PFSK-1 (cell line): ENCODE data around the gene SRY.

Experiments
- FOXP2 ChIP-seq: optimal IDR thresholded peaks from 2 replicates; pipeline ENCODE3; 2011; ENCODE audit warnings: borderline replicate concordance, control low read depth, inconsistent platforms; ENCODE audit not compliant: insufficient read depth; ENCODE audit errors: extremely low read length, extremely low read depth
- POLR2AphosphoS5 ChIP-seq: IDR thresholded peaks from 2 replicates; pipeline ENCODE4 v1.6.1; 2012; ENCODE audit warnings: low read depth, mild to moderate bottlenecking, control low read depth, low read length, moderate library complexity
- REST ChIP-seq, 2 experiments: IDR thresholded peaks; 2 replicates each; pipeline versions ENCODE4 v1.6.1 to v1.8.0; 2011 to 2012; ENCODE audit warnings: low read depth in 2 of 2, low read length in 2 of 2, control low read depth in 1 of 2, inconsistent platforms in 1 of 2, mild to moderate bottlenecking in 1 of 2, moderate library complexity in 1 of 2; ENCODE audit not compliant: insufficient read depth in 1 of 2
- SIN3A ChIP-seq: IDR thresholded peaks from 2 replicates; pipeline ENCODE4 v1.6.1; 2012; ENCODE audit warnings: mild to moderate bottlenecking, low read length, moderate library complexity, borderline replicate concordance; ENCODE audit not compliant: insufficient read depth
- TAF1 ChIP-seq: IDR thresholded peaks from 2 replicates; pipeline ENCODE4 v1.6.1; 2012; ENCODE audit warnings: low read length, control low read depth, borderline replicate concordance; ENCODE audit not compliant: insufficient read depth

- no peak for TF ChIP-seq REST (IDR thresholded peaks at IDR 0.05; ENCODE audit: insufficient read depth in 1 of 2, low read depth in 2 of 2, low read length in 2 of 2)
- no peak for TF ChIP-seq POLR2AphosphoS5
- no peak for TF ChIP-seq FOXP2
- TF ChIP-seq TAF1: no peak
- TF ChIP-seq SIN3A: no peak
Measured at GRCh38 chrY:2835230-2835629, 47.7 kb upstream of the SRY start.
